HG02642 (cell line): ENCODE results near the gene CELA1.
"Not testable (repeated sequence)": the region's sequence is repeated elsewhere in the genome, so short reads cannot be mapped to it uniquely, and the experiment has no call there.

Source experiments
- ATAC-seq: cut with Tn5 transposase; IDR thresholded peaks from one replicate; pipeline ENCODE4 v1.9.1; 2021; ENCODE audit warnings: mild to moderate bottlenecking; ENCODE audit not compliant: unreplicated experiment, poor library complexity

Gene CELA1

GRCh38 chr12:51321882-51322281 is 24.6 kb downstream of the CELA1 start:
- no peak for ATAC-seq

GRCh38 chr12:51320695-51321320 is 25.7 kb downstream of the CELA1 start:
- ATAC-seq: no peak

GRCh38 chr12:51320311-51320694 is 26.2 kb downstream of the CELA1 start:
- ATAC-seq: no peak

- peak; percentile 37 for ATAC-seq
Observed at GRCh38 chr12:51318846-51319599, 27.5 kb downstream of the CELA1 start.

- not testable (repeated sequence) for ATAC-seq
Observed at GRCh38 chr12:51318057-51318806, 28.2 kb downstream of the CELA1 start.

GRCh38 chr12:51311389-51311788 is 35.1 kb downstream of the CELA1 start:
- no peak for ATAC-seq

- ATAC-seq: no peak
Observed at GRCh38 chr12:51307655-51308593, 38.6 kb downstream of the CELA1 start.

- no peak for ATAC-seq
Observed at GRCh38 chr12:51306507-51306906, 40.0 kb downstream of the CELA1 start.

GRCh38 chr12:51300768-51301167 is 45.7 kb downstream of the CELA1 start:
- ATAC-seq: not testable (repeated sequence)

- no peak for ATAC-seq
Observed at GRCh38 chr12:51295651-51296050, 50.8 kb downstream of the CELA1 start.

- ATAC-seq: not testable (repeated sequence)
Observed at GRCh38 chr12:51294097-51294496, 52.4 kb downstream of the CELA1 start.

GRCh38 chr12:51293696-51294095 is 52.8 kb downstream of the CELA1 start:
- ATAC-seq: no peak

GRCh38 chr12:51291603-51292513 is 54.6 kb downstream of the CELA1 start:
- not testable (repeated sequence) for ATAC-seq

- no peak for ATAC-seq
Observed at GRCh38 chr12:51285843-51286242, 60.6 kb downstream of the CELA1 start.

GRCh38 chr12:51281202-51281924 is 65.1 kb downstream of the CELA1 start:
- no peak for ATAC-seq
